Upper lobe of right lung (tissue), 1 donor: ENCODE measurements around the gene TARM1. TPM values are rescaled to one million over a fixed set of nuclear protein-coding genes. Genes with fewer than 3 reads are reported as not detected.

Experiments used
- ATAC-seq: fragments of 200-7000 bp; cut with Tn5 transposase; one replicate; pipeline ENCODE4 v1.9.1; 2020; ENCODE audit warnings: mild to moderate bottlenecking, moderate library complexity
- DNase-seq: peaks from one replicate; pipeline ENCODE4 v3.0.0-alpha.2; 2020
- H3K27ac ChIP-seq: fragments of 200-600 bp; one replicate; pipeline ENCODE4 v1.8.0; 2022
- H3K27me3 ChIP-seq: fragments of 200-600 bp; one replicate; pipeline ENCODE4 v1.8.0; 2022; ENCODE audit warnings: mild to moderate bottlenecking
- H3K36me3 ChIP-seq: fragments of 200-600 bp; one replicate; pipeline ENCODE4 v1.8.0; 2022
- H3K4me1 ChIP-seq: fragments of 200-600 bp; one replicate; pipeline ENCODE4 v1.8.0; 2022
- H3K4me3 ChIP-seq: fragments of 200-600 bp; one replicate; pipeline ENCODE4 v1.8.0; 2022; ENCODE audit warnings: mild to moderate bottlenecking
- H3K9me3 ChIP-seq: fragments of 200-600 bp; one replicate; pipeline ENCODE4 v1.8.0; 2022
- CTCF ChIP-seq: fragments of 200-600 bp; IDR thresholded peaks from one replicate; pipeline ENCODE4 v1.8.0; 2022; ENCODE audit warnings: antibody characterized with exemption
- intact Hi-C: fragments of 100-400 bp; cut with DNase I; formaldehyde crosslinking; loops from one replicate; pipeline ENCODE4 v1.11.0; 2022
- total RNA-seq: library from RNA; stranded (reverse); fragmentation: NEBNext Ultra II Directional; extraction: Animal tissue kit (Norgen Biotek cat#: 25700); gene quantifications from one replicate; pipeline ENCODE4 v1.2.1, GENCODE V29; 2021
- donor health status: DM: no; HTN: yes; CAD: no; lungs with severe emphysema.

Gene TARM1
- total RNA-seq, 1 donor from 2014 or later = not detected

- H3K9me3 ChIP-seq = no peaks in the 10 kb centered on the region
- no peak for TF ChIP-seq CTCF
- no peaks in the 10 kb centered on the region for H3K36me3 ChIP-seq
- no peaks in the 10 kb centered on the region for H3K27me3 ChIP-seq
- H3K4me3 ChIP-seq = no peak overlapping the region
- no peak overlapping the region for H3K27ac ChIP-seq
- ATAC-seq (no peak), DNase-seq (no peak)
- no peaks in the 10 kb centered on the region for H3K4me1 ChIP-seq
- intact Hi-C loops = no loop called here
Measured at GRCh38 chr19:54035215-54036178, 45.7 kb downstream of the TARM1 start.

GRCh38 chr19:54030895-54031586 is 50.1 kb downstream of the TARM1 start:
- no peaks in the 10 kb centered on the region for H3K27me3 ChIP-seq
- no peaks in the 10 kb centered on the region for H3K4me1 ChIP-seq
- ATAC-seq = no peak
- no peak overlapping the region for H3K27ac ChIP-seq
- no peaks in the 10 kb centered on the region for H3K9me3 ChIP-seq
- TF ChIP-seq CTCF = peak; percentile 35
- no peaks in the 10 kb centered on the region for H3K36me3 ChIP-seq
- H3K4me3 ChIP-seq = peak overlapping the region; percentile 13
- DNase-seq = no peak
- intact Hi-C loops = no loop called here

GRCh38 chr19:54029930-54030490 is 51.2 kb downstream of the TARM1 start:
- DNase-seq (no peak), ATAC-seq (peak; percentile 86)
- Histone ChIP-seq H3K36me3 (no peaks in the 10 kb centered on the region), H3K27ac (no peak overlapping the region), H3K4me3 (no peak overlapping the region), H3K4me1 (no peaks in the 10 kb centered on the region), H3K9me3 (no peaks in the 10 kb centered on the region), H3K27me3 (peaks cover under 1% of the 10 kb centered on the region)
- peak; percentile 64 for TF ChIP-seq CTCF
- intact Hi-C loops = loop anchor here (10.0 kb wide), 1 partner anchor 125 kb away; the partner anchor contains the start of gene CACNG7

- Histone ChIP-seq H3K27me3 (peaks cover 6% of the 10 kb centered on the region), H3K4me3 (no peak overlapping the region), H3K9me3 (no peaks in the 10 kb centered on the region), H3K36me3 (no peaks in the 10 kb centered on the region), H3K4me1 (no peaks in the 10 kb centered on the region), H3K27ac (no peak overlapping the region)
- ATAC-seq (peak; percentile 36), DNase-seq (no peak)
- TF ChIP-seq CTCF = no peak
- intact Hi-C loops = loop anchor here (10.0 kb wide), 1 partner anchor 124 kb away; the partner anchor contains the start of gene CACNG7
Measured at GRCh38 chr19:54029301-54029700, 51.9 kb downstream of the TARM1 start.

- intact Hi-C loops = loop anchor here (10.0 kb wide), 1 partner anchor 122 kb away; the partner anchor contains the start of gene CACNG7
- DNase-seq = no peak
- no peak for TF ChIP-seq CTCF
- no peaks in the 10 kb centered on the region for H3K9me3 ChIP-seq
- no peak overlapping the region for H3K27ac ChIP-seq
- H3K27me3 ChIP-seq = peaks cover 15% of the 10 kb centered on the region
- H3K36me3 ChIP-seq = no peaks in the 10 kb centered on the region
- no peak for ATAC-seq
- H3K4me1 ChIP-seq = no peaks in the 10 kb centered on the region
- no peak overlapping the region for H3K4me3 ChIP-seq
Measured at GRCh38 chr19:54026656-54027055, 54.5 kb downstream of the TARM1 start.
